DND-41 (cell line): ENCODE data around the gene ITPR2.

Experiments
- ATAC-seq: fragments of 200-7000 bp; cut with Tn5 transposase; 3 replicates; pipeline ENCODE4 v1.9.1; 2021; ENCODE audit warnings: low read depth; ENCODE audit not compliant: insufficient read depth
- DNase-seq: peaks from one replicate; pipeline ENCODE4 v3.0.0-alpha.2; 2020
- H2AFZ ChIP-seq: 2 replicates; pipeline ENCODE4 v1.6.0; 2012; ENCODE audit warnings: low read depth, low read length
- H3K27ac ChIP-seq: 2 replicates; pipeline ENCODE4 v1.5.1; 2012; ENCODE audit warnings: low read length, inconsistent platforms
- H3K27me3 ChIP-seq: fragments of 200-600 bp; sonication (generic); 2 replicates; pipeline ENCODE4 v1.6.0; 2012; ENCODE audit warnings: low read length, mild to moderate bottlenecking, inconsistent platforms; ENCODE audit not compliant: insufficient read depth, poor library complexity
- H3K36me3 ChIP-seq: 2 replicates; pipeline ENCODE4 v1.5.1; 2012; ENCODE audit warnings: low read length, inconsistent platforms; ENCODE audit not compliant: insufficient read depth
- H3K4me1 ChIP-seq: 2 replicates; pipeline ENCODE4 v1.5.1; 2012; ENCODE audit warnings: mild to moderate bottlenecking, low read length; ENCODE audit not compliant: insufficient read depth
- H3K4me2 ChIP-seq: 2 replicates; pipeline ENCODE4 v1.6.0; 2012; ENCODE audit warnings: mild to moderate bottlenecking, moderate library complexity, low read length, inconsistent platforms; ENCODE audit not compliant: insufficient read depth
- H3K4me3 ChIP-seq, 2 experiments: fragments of 200-600 bp in 1 of 2; shearing (Covaris generic) in 1 of 2; 2 replicates each; pipeline ENCODE4 v1.5.1; 2012 to 2016; ENCODE audit warnings: inconsistent platforms in 2 of 2, low read length in 2 of 2, mild to moderate bottlenecking in 2 of 2, low read depth in 1 of 2, moderate library complexity in 1 of 2
- H3K79me2 ChIP-seq: 2 replicates; pipeline ENCODE4 v1.6.0; 2012; ENCODE audit warnings: low read length, inconsistent platforms; ENCODE audit not compliant: insufficient read depth
- H3K9ac ChIP-seq: 2 replicates; pipeline ENCODE4 v1.6.0; 2012; ENCODE audit warnings: low read depth, mild to moderate bottlenecking, inconsistent platforms, low read length, moderate library complexity
- H3K9me3 ChIP-seq: 2 replicates; pipeline ENCODE4 v1.5.1; 2012; ENCODE audit warnings: low read length, moderate library complexity, mild to moderate bottlenecking, inconsistent platforms; ENCODE audit not compliant: insufficient read depth, severe bottlenecking
- H4K20me1 ChIP-seq: 2 replicates; pipeline ENCODE4 v1.6.0; 2012; ENCODE audit warnings: low read length; ENCODE audit not compliant: insufficient read depth
- CTCF ChIP-seq: IDR thresholded peaks from 2 replicates; pipeline ENCODE4 v1.5.1; 2012; ENCODE audit warnings: borderline replicate concordance, low read length, moderate library complexity, mild to moderate bottlenecking; ENCODE audit not compliant: poor library complexity, severe bottlenecking; ENCODE audit errors: extremely low read depth
- EZH2 ChIP-seq: IDR thresholded peaks from 3 replicates; pipeline ENCODE4 v1.6.1; 2012; ENCODE audit warnings: borderline replicate concordance, low read depth, mild to moderate bottlenecking, moderate library complexity, low read length, inconsistent platforms; ENCODE audit not compliant: severe bottlenecking

The ITPR2 gene

GRCh38 chr12:26770239-26771070 lies 62.5 kb downstream of the ITPR2 start:
- Histone ChIP-seq H3K27ac (peak overlapping the region; percentile 64; the same call in 1 of the 2 replicates), H3K9me3 (no peaks in the 10 kb centered on the region), H3K4me1 (peaks cover 34% of the 10 kb centered on the region), H2AFZ (no peak overlapping the region), H3K36me3 (peaks cover 13% of the 10 kb centered on the region), H3K9ac (no peak overlapping the region), H3K79me2 (peaks cover 19% of the 10 kb centered on the region), H4K20me1 (no peaks in the 10 kb centered on the region; the same call in 1 of the 2 replicates), H3K4me3 (no peak overlapping the region), H3K27me3 (no peaks in the 10 kb centered on the region), H3K4me2 (no peak overlapping the region)
- DNase-seq = no peak
- ATAC-seq = no peak
- TF ChIP-seq CTCF = no peak
- TF ChIP-seq EZH2 = no peak

- no peak overlapping the region; the same call in 1 of the 2 replicates for H3K9ac ChIP-seq
- no peak for TF ChIP-seq EZH2
- ATAC-seq (no peak), DNase-seq (no peak)
- H3K4me3 ChIP-seq = no peak overlapping the region
- H3K36me3 ChIP-seq = peaks cover 10% of the 10 kb centered on the region
- no peak overlapping the region for H2AFZ ChIP-seq
- peaks cover 34% of the 10 kb centered on the region for H3K4me1 ChIP-seq
- H3K4me2 ChIP-seq = no peak overlapping the region
- peaks cover 16% of the 10 kb centered on the region for H3K79me2 ChIP-seq
- H4K20me1 ChIP-seq = no peaks in the 10 kb centered on the region; the same call in 1 of the 2 replicates
- peak overlapping the region; percentile 83; the same call in 1 of the 2 replicates for H3K27ac ChIP-seq
- H3K27me3 ChIP-seq = no peaks in the 10 kb centered on the region
- no peaks in the 10 kb centered on the region for H3K9me3 ChIP-seq
Measured at GRCh38 chr12:26769611-26770010, 63.4 kb downstream of the ITPR2 start.

GRCh38 chr12:26768611-26769603 lies 64.1 kb downstream of the ITPR2 start:
- H3K36me3 ChIP-seq = peaks cover 8% of the 10 kb centered on the region; the same call in 1 of the 2 replicates
- peaks cover 34% of the 10 kb centered on the region for H3K4me1 ChIP-seq
- no peaks in the 10 kb centered on the region for H3K27me3 ChIP-seq
- peak overlapping the region; percentile 83 for H3K27ac ChIP-seq
- no peak overlapping the region for H2AFZ ChIP-seq
- peaks cover 14% of the 10 kb centered on the region for H3K79me2 ChIP-seq
- H3K4me2 ChIP-seq = peak overlapping the region; percentile 41; the same call in 1 of the 2 replicates
- no peaks in the 10 kb centered on the region; the same call in 1 of the 2 replicates for H4K20me1 ChIP-seq
- DNase-seq = peak; percentile 75
- TF ChIP-seq EZH2 = no peak
- no peak for TF ChIP-seq CTCF
- H3K9ac ChIP-seq = peak overlapping the region; percentile 29; the same call in 1 of the 2 replicates
- no peaks in the 10 kb centered on the region for H3K9me3 ChIP-seq
- ATAC-seq = peak; percentile 88
- H3K4me3 ChIP-seq = 0 out of 4 replicates have a peak overlapping the region, but pooled peaks of 1 of the 2 experiments have one; percentile 19
